ENCODE results near the gene CCNJL.

Gene CCNJL

GRCh38 chr5:160221082-160221481 is 91.3 kb downstream of the CCNJL start:
- TF ChIP-seq CTCF (conservative IDR thresholded peaks at IDR 0.05), result no peak
- H3K27ac ChIP-seq, result no peak overlapping the region

- TF ChIP-seq CTCF (conservative IDR thresholded peaks at IDR 0.05), result no peak
- no peak overlapping the region for H3K27ac ChIP-seq
Measured at GRCh38 chr5:160219356-160219755, 93.0 kb downstream of the CCNJL start.

GRCh38 chr5:160213537-160213936 is 98.8 kb downstream of the CCNJL start:
- no peak overlapping the region for H3K27ac ChIP-seq
- no peak for TF ChIP-seq CTCF (conservative IDR thresholded peaks at IDR 0.05)

GRCh38 chr5:160211352-160211751 is 101.0 kb downstream of the CCNJL start:
- no peak for TF ChIP-seq CTCF (conservative IDR thresholded peaks at IDR 0.05)
- no peak overlapping the region for H3K27ac ChIP-seq

- TF ChIP-seq CTCF (conservative IDR thresholded peaks at IDR 0.05), result no peak
- no peak overlapping the region for H3K27ac ChIP-seq
Measured at GRCh38 chr5:160210606-160211005, 101.8 kb downstream of the CCNJL start.

- H3K27ac ChIP-seq, result no peak overlapping the region
- TF ChIP-seq CTCF (conservative IDR thresholded peaks at IDR 0.05), result no peak
Measured at GRCh38 chr5:160209917-160210316, 102.4 kb downstream of the CCNJL start.

GRCh38 chr5:160207061-160207460 is 105.3 kb downstream of the CCNJL start:
- TF ChIP-seq CTCF (conservative IDR thresholded peaks at IDR 0.05), result no peak
- H3K27ac ChIP-seq, result no peak overlapping the region

All from VCaP (cell line).